Measurements from ENCODE around the gene TMEM125.

TMEM125 gene

DNA sequence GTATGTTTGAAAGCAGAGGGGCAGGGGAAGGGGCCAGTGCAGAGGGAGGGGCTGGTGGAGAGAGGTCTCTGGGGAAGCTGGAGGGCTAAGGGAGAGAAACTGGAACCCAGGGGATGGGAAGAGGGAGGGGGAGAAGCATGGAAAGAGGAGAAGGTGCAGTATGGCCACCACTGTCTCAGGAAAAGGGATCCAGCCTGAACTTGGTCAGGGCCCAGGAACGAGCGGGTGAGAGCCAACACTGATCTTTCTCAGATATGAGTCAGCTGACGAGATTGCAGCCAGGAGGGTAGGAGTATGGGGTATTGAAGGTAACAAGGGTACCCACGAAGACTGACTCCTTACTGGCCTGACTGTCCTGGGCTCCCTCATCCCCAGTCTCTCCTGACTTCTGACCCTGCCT, 49.0 kb downstream of the TMEM125 start:
- DNase-seq (ENCODE audit: extremely low spot score): no peak
- CTCF ChIA-PET: no interaction called here
- POLR2A ChIA-PET: no interaction called here
- TF ChIP-seq, protein P1, sequence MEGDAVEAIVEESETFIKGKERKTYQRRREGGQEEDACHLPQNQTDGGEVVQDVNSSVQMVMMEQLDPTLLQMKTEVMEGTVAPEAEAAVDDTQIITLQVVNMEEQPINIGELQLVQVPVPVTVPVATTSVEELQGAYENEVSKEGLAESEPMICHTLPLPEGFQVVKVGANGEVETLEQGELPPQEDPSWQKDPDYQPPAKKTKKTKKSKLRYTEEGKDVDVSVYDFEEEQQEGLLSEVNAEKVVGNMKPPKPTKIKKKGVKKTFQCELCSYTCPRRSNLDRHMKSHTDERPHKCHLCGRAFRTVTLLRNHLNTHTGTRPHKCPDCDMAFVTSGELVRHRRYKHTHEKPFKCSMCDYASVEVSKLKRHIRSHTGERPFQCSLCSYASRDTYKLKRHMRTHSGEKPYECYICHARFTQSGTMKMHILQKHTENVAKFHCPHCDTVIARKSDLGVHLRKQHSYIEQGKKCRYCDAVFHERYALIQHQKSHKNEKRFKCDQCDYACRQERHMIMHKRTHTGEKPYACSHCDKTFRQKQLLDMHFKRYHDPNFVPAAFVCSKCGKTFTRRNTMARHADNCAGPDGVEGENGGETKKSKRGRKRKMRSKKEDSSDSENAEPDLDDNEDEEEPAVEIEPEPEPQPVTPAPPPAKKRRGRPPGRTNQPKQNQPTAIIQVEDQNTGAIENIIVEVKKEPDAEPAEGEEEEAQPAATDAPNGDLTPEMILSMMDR (IDR thresholded peaks at IDR 0.05; ENCODE audit: control extremely low read depth, extremely low read depth, low read depth, missing control alignments): no peak

GRCh38 chr1:43319288-43319687, 49.5 kb downstream of the TMEM125 start:
- no peak for DNase-seq (ENCODE audit: extremely low spot score)
- CTCF ChIA-PET: no interaction called here
- POLR2A ChIA-PET: no interaction called here
- TF ChIP-seq, protein P1 (IDR thresholded peaks at IDR 0.05; ENCODE audit: control extremely low read depth, extremely low read depth, low read depth, missing control alignments): no peak

DNA sequence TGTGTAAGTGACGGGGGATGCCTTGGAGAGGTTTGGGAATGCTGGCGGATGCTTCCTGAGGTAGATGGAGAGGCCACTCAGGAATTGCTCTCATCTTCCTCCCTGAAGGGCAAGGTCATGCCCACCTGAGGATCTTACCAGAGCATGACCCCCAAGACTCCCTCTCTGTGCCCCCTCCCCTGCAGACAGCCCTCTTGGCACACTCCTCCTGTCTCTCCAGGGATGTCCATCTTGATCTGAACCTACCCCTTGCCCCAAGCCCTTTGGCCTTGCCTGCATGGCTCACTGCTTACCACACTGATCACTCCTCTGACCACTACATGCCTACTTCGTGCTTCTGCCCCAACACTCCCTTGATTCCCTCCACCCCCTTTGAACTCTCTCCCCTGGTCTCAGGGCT, 50.0 kb downstream of the TMEM125 start:
- no peak for DNase-seq (ENCODE audit: extremely low spot score)
- CTCF ChIA-PET: interaction anchor here (1.7 to 1.9 kb wide), 2 partner anchors 10 to 11 kb away, joined by 5 read pairs; no protein-coding TSS in a partner anchor
- POLR2A ChIA-PET: no interaction called here
- TF ChIP-seq, protein P1 (IDR thresholded peaks at IDR 0.05; ENCODE audit: control extremely low read depth, extremely low read depth, low read depth, missing control alignments): no peak

DNA sequence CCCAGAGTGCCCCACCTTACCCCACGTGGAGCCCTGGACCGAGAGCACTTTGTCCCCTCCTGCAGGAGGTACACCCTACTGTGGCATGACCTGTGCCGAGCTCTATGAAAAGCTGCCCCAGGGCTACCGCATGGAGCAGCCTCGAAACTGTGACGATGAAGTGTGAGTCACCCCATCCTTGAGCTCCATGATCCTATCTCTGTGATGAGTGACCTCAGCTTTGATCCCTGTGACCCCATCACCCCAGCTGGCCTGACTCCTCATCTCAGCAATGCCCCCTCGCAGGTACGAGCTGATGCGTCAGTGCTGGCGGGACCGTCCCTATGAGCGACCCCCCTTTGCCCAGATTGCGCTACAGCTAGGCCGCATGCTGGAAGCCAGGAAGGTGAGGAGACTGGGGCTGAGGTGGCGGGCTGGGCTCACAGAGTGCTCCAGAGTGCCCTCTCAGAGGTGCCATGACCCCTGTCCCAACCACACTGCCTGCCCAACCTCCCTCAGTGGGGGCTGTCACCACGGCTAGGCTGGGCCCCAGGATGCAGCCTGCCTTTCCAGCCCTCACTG, 51.6 kb downstream of the TMEM125 start:
- TF ChIP-seq, protein P1 (IDR thresholded peaks at IDR 0.05; ENCODE audit: control extremely low read depth, extremely low read depth, low read depth, missing control alignments): no peak
- CTCF ChIA-PET: interaction anchor here (1.7 to 1.9 kb wide), 2 partner anchors 8 to 13 kb away, joined by 5 read pairs; no protein-coding TSS in a partner anchor
- POLR2A ChIA-PET: no interaction called here
- DNase-seq (ENCODE audit: extremely low spot score): no peak

GRCh38 chr1:43322506-43322905, 52.7 kb downstream of the TMEM125 start:
- TF ChIP-seq, protein P1 (IDR thresholded peaks at IDR 0.05; ENCODE audit: control extremely low read depth, extremely low read depth, low read depth, missing control alignments): no peak
- POLR2A ChIA-PET: no interaction called here
- DNase-seq (ENCODE audit: extremely low spot score): no peak
- CTCF ChIA-PET: no interaction called here
